Frontal cortex (tissue), 1 donor: ENCODE results near the gene RMDN2. TPM values are rescaled to one million over a fixed set of nuclear protein-coding genes. Genes with fewer than 3 reads are reported as not detected.

Experiments
- total RNA-seq: library from RNA; depleted of rRNA; stranded (reverse); fragments of >200 nt; gene quantifications from one replicate; pipeline ENCODE4 v1.2.3, GENCODE V29; 2014

The RMDN2 gene
- total RNA-seq, 1 donor from 2014 or later = 27.7 TPM

Other genes with a start within 250 kb of the RMDN2 start
- gene CYP1B1, start 150.9 kb downstream of the RMDN2 start, total RNA-seq = 7.3 TPM